ENCODE data around the gene AQP1. TPM values are rescaled to one million over a fixed set of nuclear protein-coding genes. Genes with fewer than 3 reads are reported as not detected.
A peak's percentile ranks its signal among the peaks of the same experiment; 100 is the strongest.

The AQP1 gene
- total and polyA plus RNA-seq, 8 donors, result 146 to 450 (median 231) TPM

DNA sequence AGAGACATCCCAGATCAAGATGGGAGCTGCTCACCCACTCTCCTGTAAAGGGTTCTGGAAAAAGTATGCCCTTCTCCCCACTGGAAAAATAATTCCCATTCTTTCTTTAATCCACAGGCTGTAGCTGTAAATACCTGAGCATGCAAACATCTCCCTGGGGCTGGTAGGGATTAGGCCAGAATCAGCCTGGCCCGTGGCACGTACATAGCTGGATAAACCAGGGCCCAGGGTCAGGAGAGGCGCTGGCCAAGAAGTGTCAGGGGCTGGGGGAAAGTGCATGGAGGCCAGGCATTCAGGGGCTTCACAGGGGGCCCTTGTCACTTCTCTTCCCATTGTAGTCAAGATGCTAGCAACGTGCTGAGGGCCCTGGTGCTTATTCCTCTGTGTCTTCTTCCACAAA, 30.7 kb upstream of the AQP1 start:
- ATAC-seq (no peak), FAIRE-seq (no peak), DNase-seq (no peak)
- no peaks in the 10 kb centered on the region for H3K9me3 ChIP-seq
- no peak overlapping the region for H3K4me3 ChIP-seq
- intact Hi-C loops (cut with DNase I), result no loop called here
- WGBS, 2 donors, result 87 to 91% methylated on average over 4 of the region's 4 CpGs
- H3K27me3 ChIP-seq, result no peaks in the 10 kb centered on the region
- peaks cover 8 to 15% (median 12%) of the 10 kb centered on the region in 3 donors for H3K4me1 ChIP-seq
- H3K27ac ChIP-seq, result peak overlapping the region in 1 of 4 donors; percentile 31
- H3K36me3 ChIP-seq, result no peaks in the 10 kb centered on the region
- TF ChIP-seq, protein P1, sequence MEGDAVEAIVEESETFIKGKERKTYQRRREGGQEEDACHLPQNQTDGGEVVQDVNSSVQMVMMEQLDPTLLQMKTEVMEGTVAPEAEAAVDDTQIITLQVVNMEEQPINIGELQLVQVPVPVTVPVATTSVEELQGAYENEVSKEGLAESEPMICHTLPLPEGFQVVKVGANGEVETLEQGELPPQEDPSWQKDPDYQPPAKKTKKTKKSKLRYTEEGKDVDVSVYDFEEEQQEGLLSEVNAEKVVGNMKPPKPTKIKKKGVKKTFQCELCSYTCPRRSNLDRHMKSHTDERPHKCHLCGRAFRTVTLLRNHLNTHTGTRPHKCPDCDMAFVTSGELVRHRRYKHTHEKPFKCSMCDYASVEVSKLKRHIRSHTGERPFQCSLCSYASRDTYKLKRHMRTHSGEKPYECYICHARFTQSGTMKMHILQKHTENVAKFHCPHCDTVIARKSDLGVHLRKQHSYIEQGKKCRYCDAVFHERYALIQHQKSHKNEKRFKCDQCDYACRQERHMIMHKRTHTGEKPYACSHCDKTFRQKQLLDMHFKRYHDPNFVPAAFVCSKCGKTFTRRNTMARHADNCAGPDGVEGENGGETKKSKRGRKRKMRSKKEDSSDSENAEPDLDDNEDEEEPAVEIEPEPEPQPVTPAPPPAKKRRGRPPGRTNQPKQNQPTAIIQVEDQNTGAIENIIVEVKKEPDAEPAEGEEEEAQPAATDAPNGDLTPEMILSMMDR (IDR thresholded peaks at IDR 0.05), result no peak

DNA sequence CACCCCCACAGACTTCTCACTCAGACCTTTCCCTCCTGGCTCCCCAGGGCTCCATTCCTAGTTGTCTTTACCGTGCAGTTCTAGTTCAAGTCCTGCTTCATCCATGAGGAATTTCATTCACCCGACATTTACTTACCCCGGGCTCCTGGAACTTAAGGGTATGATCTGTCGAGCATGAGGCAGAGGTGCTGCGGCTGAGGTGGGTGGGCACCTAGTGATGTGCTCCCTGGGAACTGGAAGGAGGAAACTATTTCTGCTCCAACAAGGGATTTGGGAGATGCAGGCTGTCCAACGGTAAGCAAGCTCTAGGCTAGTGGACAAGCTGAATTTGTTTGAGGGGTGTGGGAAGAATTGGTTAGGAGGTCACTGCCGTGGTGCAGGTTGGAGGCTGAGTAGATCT, 30.2 kb upstream of the AQP1 start:
- TF ChIP-seq, protein P1 (IDR thresholded peaks at IDR 0.05), result no peak
- Histone ChIP-seq H3K27ac (no peak overlapping the region), H3K4me3 (no peak overlapping the region), H3K9me3 (no peaks in the 10 kb centered on the region), H3K4me1 (peaks cover 8 to 15% (median 12%) of the 10 kb centered on the region in 3 donors), H3K36me3 (no peaks in the 10 kb centered on the region), H3K27me3 (no peaks in the 10 kb centered on the region)
- WGBS, 2 donors, result 91% methylated on average over 7 of the region's 7 CpGs
- ATAC-seq, result no peak
- FAIRE-seq, result no peak
- intact Hi-C loops (cut with DNase I), result no loop called here
- no peak for DNase-seq

DNA sequence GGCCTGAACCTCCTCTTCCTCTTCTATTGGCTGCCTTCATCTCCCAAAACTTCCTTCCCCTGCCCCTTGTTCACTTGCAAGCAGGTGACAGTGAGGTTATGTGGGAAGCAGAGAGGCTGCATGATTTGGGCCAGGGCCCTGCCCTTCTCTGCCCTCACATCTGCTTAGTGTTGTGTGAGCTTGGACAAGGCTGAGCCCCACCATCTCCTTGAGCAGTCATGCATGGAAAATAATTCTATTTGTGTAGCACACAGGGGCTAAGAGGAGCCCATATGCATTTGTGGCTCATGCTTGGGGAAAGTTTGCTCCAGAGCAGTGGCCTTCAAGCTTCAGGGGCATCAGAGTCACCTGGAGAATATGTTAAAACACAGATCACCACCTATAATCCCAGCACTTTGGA, 26.8 kb upstream of the AQP1 start:
- H3K27me3 ChIP-seq, result no peaks in the 10 kb centered on the region
- ATAC-seq (no peak), DNase-seq (no peak), FAIRE-seq (no peak)
- H3K9me3 ChIP-seq, result no peaks in the 10 kb centered on the region
- no peak overlapping the region for H3K27ac ChIP-seq
- TF ChIP-seq, protein P1 (IDR thresholded peaks at IDR 0.05), result no peak
- H3K36me3 ChIP-seq, result no peaks in the 10 kb centered on the region
- H3K4me3 ChIP-seq, result no peak overlapping the region
- intact Hi-C loops (cut with DNase I), result no loop called here
- H3K4me1 ChIP-seq, result peaks cover 0 to 8% (median 5%) of the 10 kb centered on the region in 3 donors

DNA sequence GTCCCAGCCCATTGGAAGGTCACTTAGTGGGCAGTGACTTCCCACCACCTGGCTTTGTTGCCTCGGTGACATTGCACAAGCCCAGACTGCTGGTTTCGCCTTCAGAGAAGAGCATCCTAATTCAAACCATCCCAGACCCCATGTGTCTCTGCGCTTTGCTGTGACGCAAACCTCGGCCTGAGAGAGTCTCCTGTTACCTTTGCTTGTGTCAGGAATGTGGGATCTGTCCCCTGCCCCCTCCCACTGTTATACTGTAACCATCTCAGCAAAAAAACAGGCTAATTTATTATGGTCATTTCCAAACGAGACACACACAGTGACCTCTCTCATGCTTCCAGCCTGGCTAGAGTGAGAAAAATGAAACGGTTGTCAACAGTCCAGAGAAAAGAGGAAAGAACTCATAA, 25.0 kb upstream of the AQP1 start:
- no peaks in the 10 kb centered on the region for H3K36me3 ChIP-seq
- no peaks in the 10 kb centered on the region for H3K27me3 ChIP-seq
- intact Hi-C loops (cut with DNase I), result no loop called here
- H3K4me3 ChIP-seq, result no peak overlapping the region
- DNase-seq (no peak), ATAC-seq (peak; percentile 18 to 61 (median 36)), FAIRE-seq (no peak)
- H3K9me3 ChIP-seq, result no peaks in the 10 kb centered on the region
- 66 to 67% methylated on average over 7 of the region's 7 CpGs for WGBS, 2 donors
- H3K4me1 ChIP-seq, result peaks cover 0 to 8% (median 5%) of the 10 kb centered on the region in 3 donors
- peak overlapping the region in 2 of 4 donors; percentile 55 to 58 for H3K27ac ChIP-seq
- TF ChIP-seq, protein P1 (IDR thresholded peaks at IDR 0.05), result no peak

DNA sequence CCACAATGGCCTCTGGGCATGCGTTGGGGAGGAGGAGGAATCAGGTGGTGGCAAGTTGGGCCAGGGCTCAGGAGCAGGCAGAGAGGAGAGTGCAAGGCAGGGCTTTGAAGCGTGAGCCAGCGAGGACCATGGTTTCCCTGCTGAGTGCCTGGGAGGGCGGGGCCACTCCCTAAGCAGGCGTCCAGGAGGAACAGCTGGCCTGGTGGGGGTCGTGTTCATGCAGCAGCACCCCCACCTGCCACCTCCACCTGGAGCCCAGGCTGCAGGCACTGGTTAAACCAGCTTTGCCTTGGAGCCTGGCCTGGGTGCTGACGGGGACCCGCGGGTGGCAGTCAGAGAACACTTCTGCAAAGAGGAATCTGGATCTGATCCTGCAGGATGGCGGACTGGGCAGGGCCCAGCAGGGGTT, 24.2 kb upstream of the AQP1 start:
- no peaks in the 10 kb centered on the region for H3K9me3 ChIP-seq
- peak; percentile 38 to 68 (median 54) for ATAC-seq
- H3K27me3 ChIP-seq, result no peaks in the 10 kb centered on the region
- intact Hi-C loops (cut with DNase I), result no loop called here
- FAIRE-seq, result no peak
- H3K4me1 ChIP-seq, result peaks cover 1 to 8% (median 7%) of the 10 kb centered on the region in 3 donors
- no peaks in the 10 kb centered on the region for H3K36me3 ChIP-seq
- TF ChIP-seq, protein P1 (IDR thresholded peaks at IDR 0.05), result no peak
- H3K4me3 ChIP-seq, result no peak overlapping the region
- peak overlapping the region in 3 of 4 donors; percentile 30 to 58 (median 55) for H3K27ac ChIP-seq
- 34 to 43% methylated on average over 10 of the region's 10 CpGs for WGBS, 2 donors
- DNase-seq, result peak in 3 of 6 donors; percentile 37 to 78 (median 61)
